Measurements from ENCODE around the gene FNDC3A. TPM values are rescaled to one million over a fixed set of nuclear protein-coding genes. Genes with fewer than 3 reads are reported as not detected.

Gene FNDC3A
- total and polyA plus RNA-seq, 9 of the 15 experiments (the other 6 are each of a cell fraction or from before 2014, with no cell fraction given), result 4.1 to 22.0 (median 13.5) TPM

DNA sequence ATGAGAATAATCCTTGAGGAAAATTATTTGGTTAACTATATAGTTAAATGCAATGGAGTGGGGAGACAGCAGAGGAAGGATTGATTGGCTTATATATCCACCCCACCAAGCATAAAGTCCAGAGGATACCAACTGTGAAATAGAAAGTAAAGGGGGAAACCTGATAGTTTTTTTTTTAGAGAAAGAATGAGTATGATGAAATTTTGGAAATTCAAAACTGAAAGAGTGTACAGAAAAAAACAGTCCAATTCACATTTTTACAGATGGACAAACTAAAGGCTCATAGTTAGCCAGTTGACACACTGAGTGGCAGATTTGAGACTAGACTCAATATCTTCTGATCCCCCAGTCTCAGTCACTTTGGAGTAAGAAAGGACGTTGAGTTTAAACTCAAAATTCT, 51.1 kb downstream of the FNDC3A start (continued):
- TF ChIP-seq, protein P1, sequence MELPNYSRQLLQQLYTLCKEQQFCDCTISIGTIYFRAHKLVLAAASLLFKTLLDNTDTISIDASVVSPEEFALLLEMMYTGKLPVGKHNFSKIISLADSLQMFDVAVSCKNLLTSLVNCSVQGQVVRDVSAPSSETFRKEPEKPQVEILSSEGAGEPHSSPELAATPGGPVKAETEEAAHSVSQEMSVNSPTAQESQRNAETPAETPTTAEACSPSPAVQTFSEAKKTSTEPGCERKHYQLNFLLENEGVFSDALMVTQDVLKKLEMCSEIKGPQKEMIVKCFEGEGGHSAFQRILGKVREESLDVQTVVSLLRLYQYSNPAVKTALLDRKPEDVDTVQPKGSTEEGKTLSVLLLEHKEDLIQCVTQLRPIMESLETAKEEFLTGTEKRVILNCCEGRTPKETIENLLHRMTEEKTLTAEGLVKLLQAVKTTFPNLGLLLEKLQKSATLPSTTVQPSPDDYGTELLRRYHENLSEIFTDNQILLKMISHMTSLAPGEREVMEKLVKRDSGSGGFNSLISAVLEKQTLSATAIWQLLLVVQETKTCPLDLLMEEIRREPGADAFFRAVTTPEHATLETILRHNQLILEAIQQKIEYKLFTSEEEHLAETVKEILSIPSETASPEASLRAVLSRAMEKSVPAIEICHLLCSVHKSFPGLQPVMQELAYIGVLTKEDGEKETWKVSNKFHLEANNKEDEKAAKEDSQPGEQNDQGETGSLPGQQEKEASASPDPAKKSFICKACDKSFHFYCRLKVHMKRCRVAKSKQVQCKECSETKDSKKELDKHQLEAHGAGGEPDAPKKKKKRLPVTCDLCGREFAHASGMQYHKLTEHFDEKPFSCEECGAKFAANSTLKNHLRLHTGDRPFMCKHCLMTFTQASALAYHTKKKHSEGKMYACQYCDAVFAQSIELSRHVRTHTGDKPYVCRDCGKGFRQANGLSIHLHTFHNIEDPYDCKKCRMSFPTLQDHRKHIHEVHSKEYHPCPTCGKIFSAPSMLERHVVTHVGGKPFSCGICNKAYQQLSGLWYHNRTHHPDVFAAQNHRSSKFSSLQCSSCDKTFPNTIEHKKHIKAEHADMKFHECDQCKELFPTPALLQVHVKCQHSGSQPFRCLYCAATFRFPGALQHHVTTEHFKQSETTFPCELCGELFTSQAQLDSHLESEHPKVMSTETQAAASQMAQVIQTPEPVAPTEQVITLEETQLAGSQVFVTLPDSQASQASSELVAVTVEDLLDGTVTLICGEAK (IDR thresholded peaks at IDR 0.05), result no peak
- TF ChIP-seq, protein P1 (CRISPR knock-in tag; IDR thresholded peaks at IDR 0.05), result no peak
- TF ChIP-seq ZBTB7A (IDR thresholded peaks at IDR 0.05; ENCODE audit: borderline replicate concordance, control insufficient read depth, low read depth, low read length), result no peak
- no peak for TF ChIP-seq SMARCE1 (IDR thresholded peaks at IDR 0.05)
- no peak for TF ChIP-seq NFRKB (IDR thresholded peaks at IDR 0.05; ENCODE audit: low read depth)
- no peak for TF ChIP-seq EGR1 (conservative IDR thresholded peaks at IDR 0.05)
- TF ChIP-seq THRAP3 (IDR thresholded peaks at IDR 0.05; ENCODE audit: borderline replicate concordance), result no peak
- TF ChIP-seq CEBPB (tag; IDR thresholded peaks at IDR 0.05), result no peak
- TF ChIP-seq MTF1 (CRISPR knock-in tag; IDR thresholded peaks at IDR 0.05; ENCODE audit: borderline replicate concordance), result no peak
- no peak for TF ChIP-seq TCF7L2 (IDR thresholded peaks at IDR 0.05; ENCODE audit: low read depth, low read length)
